Prostate gland (tissue), 2 donors: ENCODE measurements around the gene BIN1. TPM values are rescaled to one million over a fixed set of nuclear protein-coding genes. Genes with fewer than 3 reads are reported as not detected.
A peak's percentile ranks its signal among the peaks of the same experiment; 100 is the strongest.

Source experiments
- DNase-seq: peaks from one replicate; pipeline ENCODE4 v3.0.0-alpha.2; 2019; ENCODE audit warnings: low spot score
- H3K27ac ChIP-seq, 2 donors: fragments of 200-600 bp; sonication (generic); 2 replicates each; pipeline ENCODE4 v1.5.1; 2017 to 2019
- H3K27me3 ChIP-seq: fragments of 200-600 bp; sonication (generic); replicated peaks from 2 replicates; pipeline ENCODE4 v1.5.1; 2019; ENCODE audit not compliant: insufficient read depth
- H3K36me3 ChIP-seq, 2 donors: fragments of 200-600 bp; sonication (generic); 1 replicate in 1 of 2; 2 replicates in 1 of 2; pipeline versions ENCODE4 v1.5.1 to v1.8.1; 2017 to 2019
- H3K4me1 ChIP-seq: fragments of 200-600 bp; sonication (generic); replicated peaks from 2 replicates; pipeline ENCODE4 v1.5.1; 2019
- H3K4me3 ChIP-seq, 2 donors: fragments of 200-600 bp; sonication (generic); 2 replicates each; pipeline ENCODE4 v1.5.1; 2017 to 2019
- H3K9me3 ChIP-seq: fragments of 200-600 bp; sonication (generic); 2 replicates; pipeline ENCODE4 v1.5.1; 2017
- POLR2A ChIP-seq: fragments of 450-650 bp; IDR thresholded peaks from one replicate; pipeline ENCODE4 v1.6.1; 2016; ENCODE audit warnings: antibody characterized with exemption, mild to moderate bottlenecking
- POLR2AphosphoS5 ChIP-seq: sonication (generic); formaldehyde crosslinking; IDR thresholded peaks from one replicate; pipeline ENCODE4 v1.6.1; 2017; ENCODE audit warnings: antibody characterized with exemption
- WGBS: methylation state at CpG from one replicate; pipeline ENCODE4 v1.1.5; 2018; 5-methylcytosine and 5-hydroxymethylcytosine counted together
- intact Hi-C: fragments of 100-400 bp; cut with DNase I; formaldehyde crosslinking; loops from one replicate; pipeline ENCODE4 v1.14.2; 2022
- total RNA-seq, 2 donors: library from RNA; depleted of rRNA; stranded (reverse); fragments of >200 nt; gene quantifications; one replicate each; pipeline ENCODE4 v1.1.0, GENCODE V29; 2016
- TF ChIP-seq, protein P1 (sequence below), 4 experiments: fragments of 200-600 bp in 2 of 4; fragments of 450-650 bp in 2 of 4; sonication (generic) in 2 of 4; IDR thresholded peaks; 1 replicate in 3 of 4; 2 replicates in 1 of 4; pipeline ENCODE4 v1.5.1; 2016 to 2019; ENCODE audit warnings: antibody characterized with exemption in 4 of 4, mild to moderate bottlenecking in 2 of 4, moderate library complexity in 2 of 4

BIN1 gene
- total RNA-seq, 2 donors from 2014 or later = 65.6 to 70.1 TPM

GRCh38 chr2:127065299-127065939, 41.5 kb downstream of the BIN1 start:
- TF ChIP-seq POLR2A (no peak), POLR2AphosphoS5 (no peak)
- DNase-seq = no peak
- WGBS = 85% methylated on average over 13 of the region's 13 CpGs
- Histone ChIP-seq H3K4me1 (peaks cover 10% of the 10 kb centered on the region), H3K27ac (peak overlapping the region; percentile 53 to 69), H3K9me3 (no peaks in the 10 kb centered on the region), H3K4me3 (no peak overlapping the region), H3K36me3 (no peaks in the 10 kb centered on the region), H3K27me3 (no peaks in the 10 kb centered on the region)
- intact Hi-C loops = loop anchor here (2.0 to 5.0 kb wide), 2 partner anchors 41 to 107 kb away; partner anchors contain the start of gene BIN1

- no peaks in the 10 kb centered on the region for H3K27me3 ChIP-seq
- peaks cover 10% of the 10 kb centered on the region for H3K4me1 ChIP-seq
- WGBS = 11% methylated on average over 17 of the region's 17 CpGs
- intact Hi-C loops = loop anchor here (2.0 to 5.0 kb wide), 2 partner anchors 42 to 108 kb away; partner anchors contain the start of gene BIN1
- peak; percentile 54 for DNase-seq
- H3K4me3 ChIP-seq = no peak overlapping the region
- peaks cover 0 to 6% of the 10 kb centered on the region in 2 donors for H3K36me3 ChIP-seq
- TF ChIP-seq, protein P1, sequence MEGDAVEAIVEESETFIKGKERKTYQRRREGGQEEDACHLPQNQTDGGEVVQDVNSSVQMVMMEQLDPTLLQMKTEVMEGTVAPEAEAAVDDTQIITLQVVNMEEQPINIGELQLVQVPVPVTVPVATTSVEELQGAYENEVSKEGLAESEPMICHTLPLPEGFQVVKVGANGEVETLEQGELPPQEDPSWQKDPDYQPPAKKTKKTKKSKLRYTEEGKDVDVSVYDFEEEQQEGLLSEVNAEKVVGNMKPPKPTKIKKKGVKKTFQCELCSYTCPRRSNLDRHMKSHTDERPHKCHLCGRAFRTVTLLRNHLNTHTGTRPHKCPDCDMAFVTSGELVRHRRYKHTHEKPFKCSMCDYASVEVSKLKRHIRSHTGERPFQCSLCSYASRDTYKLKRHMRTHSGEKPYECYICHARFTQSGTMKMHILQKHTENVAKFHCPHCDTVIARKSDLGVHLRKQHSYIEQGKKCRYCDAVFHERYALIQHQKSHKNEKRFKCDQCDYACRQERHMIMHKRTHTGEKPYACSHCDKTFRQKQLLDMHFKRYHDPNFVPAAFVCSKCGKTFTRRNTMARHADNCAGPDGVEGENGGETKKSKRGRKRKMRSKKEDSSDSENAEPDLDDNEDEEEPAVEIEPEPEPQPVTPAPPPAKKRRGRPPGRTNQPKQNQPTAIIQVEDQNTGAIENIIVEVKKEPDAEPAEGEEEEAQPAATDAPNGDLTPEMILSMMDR (IDR thresholded peaks at IDR 0.05) = peak in 1 of 4 experiments; percentile 28
- TF ChIP-seq POLR2AphosphoS5 = peak; percentile 65
- TF ChIP-seq POLR2A = no peak
- no peaks in the 10 kb centered on the region for H3K9me3 ChIP-seq
- peak overlapping the region; percentile 53 to 69 for H3K27ac ChIP-seq
Observed at GRCh38 chr2:127064642-127065250, 42.2 kb downstream of the BIN1 start.

- H3K4me3 ChIP-seq = no peak overlapping the region
- no peak for DNase-seq
- H3K4me1 ChIP-seq = peaks cover 10% of the 10 kb centered on the region
- H3K27ac ChIP-seq = peak overlapping the region in 1 of 2 donors; percentile 69
- no peak for TF ChIP-seq POLR2AphosphoS5
- TF ChIP-seq, protein P1 (IDR thresholded peaks at IDR 0.05) = no peak
- no peak for TF ChIP-seq POLR2A
- peaks cover 0 to 6% of the 10 kb centered on the region in 2 donors for H3K36me3 ChIP-seq
- H3K27me3 ChIP-seq = no peaks in the 10 kb centered on the region
- WGBS = 85% methylated on average over 28 of the region's 28 CpGs
- no peaks in the 10 kb centered on the region for H3K9me3 ChIP-seq
- intact Hi-C loops = loop anchor here (2.0 kb wide), 1 partner anchor 43 kb away; the partner anchor contains the start of gene BIN1
Observed at GRCh38 chr2:127063701-127064590, 43.0 kb downstream of the BIN1 start.

- TF ChIP-seq, protein P1 (IDR thresholded peaks at IDR 0.05) = no peak
- TF ChIP-seq POLR2A = no peak
- TF ChIP-seq POLR2AphosphoS5 = no peak
- Histone ChIP-seq H3K36me3 (peaks cover 0 to 6% of the 10 kb centered on the region in 2 donors), H3K4me3 (no peak overlapping the region), H3K27ac (no peak overlapping the region), H3K9me3 (no peaks in the 10 kb centered on the region), H3K27me3 (no peaks in the 10 kb centered on the region), H3K4me1 (peaks cover 10% of the 10 kb centered on the region)
- intact Hi-C loops = no loop called here
- DNase-seq = no peak
- WGBS = 83% methylated on average over 23 of the region's 23 CpGs
Observed at GRCh38 chr2:127061375-127062273, 45.3 kb downstream of the BIN1 start.
